Neural cell (in vitro differentiated cells): Measurements from ENCODE around the gene LCOR.

Experiments
- EP300 ChIP-seq: fragments of 450-650 bp; conservative IDR thresholded peaks from 2 replicates; pipeline ENCODE4 v1.6.1; 2014; ENCODE audit warnings: antibody characterized with exemption, mild to moderate bottlenecking, moderate library complexity; ENCODE audit not compliant: poor library complexity, severe bottlenecking
- EZH2 ChIP-seq: fragments of 200-600, 300-800 bp; shearing (Covaris generic), sonication (generic); IDR thresholded peaks from 2 replicates; pipeline ENCODE4 v1.6.1; 2014; ENCODE audit warnings: antibody characterized with exemption, low read length, borderline replicate concordance, mild to moderate bottlenecking; ENCODE audit not compliant: insufficient read depth, poor library complexity, severe bottlenecking
- MXI1 ChIP-seq: fragments of 450-650 bp; conservative IDR thresholded peaks from 2 replicates; pipeline ENCODE4 v1.6.1; 2014; ENCODE audit warnings: antibody characterized with exemption, mild to moderate bottlenecking; ENCODE audit not compliant: poor library complexity, severe bottlenecking
- POLR2AphosphoS5 ChIP-seq: IDR thresholded peaks from 2 replicates; pipeline ENCODE4 v1.6.1; 2012
- RAD21 ChIP-seq: fragments of 450-650 bp; conservative IDR thresholded peaks from 2 replicates; pipeline ENCODE4 v1.6.1; 2014; ENCODE audit warnings: antibody characterized with exemption, mild to moderate bottlenecking, moderate library complexity
- REST ChIP-seq: IDR thresholded peaks from 2 replicates; pipeline ENCODE4 v1.6.1; 2012; ENCODE audit warnings: borderline replicate concordance
- SMC3 ChIP-seq: fragments of 450-650 bp; conservative IDR thresholded peaks from 2 replicates; pipeline ENCODE4 v1.6.1; 2014; ENCODE audit warnings: antibody characterized with exemption, mild to moderate bottlenecking, moderate library complexity; ENCODE audit not compliant: poor library complexity
- TAF1 ChIP-seq: IDR thresholded peaks from 2 replicates; pipeline ENCODE4 v1.6.1; 2012; ENCODE audit warnings: low read depth
- TF ChIP-seq, protein P1 (sequence below): fragments of 450-650 bp; IDR thresholded peaks from 2 replicates; pipeline ENCODE4 v1.5.1; 2014; ENCODE audit warnings: antibody characterized with exemption, mild to moderate bottlenecking, moderate library complexity; ENCODE audit not compliant: poor library complexity, severe bottlenecking

DNA sequence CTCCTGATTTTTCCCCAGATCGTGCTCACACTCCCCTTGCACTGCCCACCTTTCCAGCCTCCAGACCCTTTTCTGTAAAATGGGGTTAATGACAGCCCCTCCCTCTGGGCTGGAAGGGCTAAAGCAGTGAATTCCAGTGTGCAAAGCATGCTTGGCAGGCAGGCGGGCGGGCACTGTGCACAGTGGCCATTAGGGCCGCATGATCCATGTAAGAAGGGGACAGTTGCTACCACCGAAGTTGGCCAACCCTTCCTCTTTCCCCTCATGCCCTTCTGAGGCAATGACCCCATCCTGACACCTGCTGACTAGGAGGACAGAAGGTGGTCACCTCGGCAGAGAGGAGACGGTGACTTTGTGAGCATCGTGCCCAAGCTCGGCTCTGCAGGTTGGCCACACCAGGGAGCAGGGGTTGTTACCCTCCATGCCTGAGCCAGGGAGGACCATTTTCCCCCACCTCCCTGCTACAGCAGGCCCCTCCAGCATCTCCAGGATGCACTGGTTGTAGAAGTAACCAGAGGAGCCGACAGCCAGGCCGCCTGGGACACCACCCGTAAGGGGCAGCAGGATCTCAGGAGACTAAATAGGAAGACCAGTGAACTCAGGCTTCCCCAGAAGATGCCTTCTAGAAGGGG is 187.2 kb downstream of the LCOR start:
- TF ChIP-seq, protein P1, sequence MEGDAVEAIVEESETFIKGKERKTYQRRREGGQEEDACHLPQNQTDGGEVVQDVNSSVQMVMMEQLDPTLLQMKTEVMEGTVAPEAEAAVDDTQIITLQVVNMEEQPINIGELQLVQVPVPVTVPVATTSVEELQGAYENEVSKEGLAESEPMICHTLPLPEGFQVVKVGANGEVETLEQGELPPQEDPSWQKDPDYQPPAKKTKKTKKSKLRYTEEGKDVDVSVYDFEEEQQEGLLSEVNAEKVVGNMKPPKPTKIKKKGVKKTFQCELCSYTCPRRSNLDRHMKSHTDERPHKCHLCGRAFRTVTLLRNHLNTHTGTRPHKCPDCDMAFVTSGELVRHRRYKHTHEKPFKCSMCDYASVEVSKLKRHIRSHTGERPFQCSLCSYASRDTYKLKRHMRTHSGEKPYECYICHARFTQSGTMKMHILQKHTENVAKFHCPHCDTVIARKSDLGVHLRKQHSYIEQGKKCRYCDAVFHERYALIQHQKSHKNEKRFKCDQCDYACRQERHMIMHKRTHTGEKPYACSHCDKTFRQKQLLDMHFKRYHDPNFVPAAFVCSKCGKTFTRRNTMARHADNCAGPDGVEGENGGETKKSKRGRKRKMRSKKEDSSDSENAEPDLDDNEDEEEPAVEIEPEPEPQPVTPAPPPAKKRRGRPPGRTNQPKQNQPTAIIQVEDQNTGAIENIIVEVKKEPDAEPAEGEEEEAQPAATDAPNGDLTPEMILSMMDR = no peak
- TF ChIP-seq REST = no peak
- no peak for TF ChIP-seq EP300
- no peak for TF ChIP-seq TAF1
- TF ChIP-seq EZH2 = no peak
- TF ChIP-seq RAD21 = no peak
- no peak for TF ChIP-seq POLR2AphosphoS5
- no peak for TF ChIP-seq SMC3
- TF ChIP-seq MXI1 = no peak
